ENCODE data around the gene TNFRSF21. TPM values are rescaled to one million over a fixed set of nuclear protein-coding genes. Genes with fewer than 3 reads are reported as not detected.
"Not testable (repeated sequence)": the region's sequence is repeated elsewhere in the genome, so short reads cannot be mapped to it uniquely, and the experiment has no call there.

TNFRSF21 gene
- total RNA-seq, 1 donor, result 5.2 TPM

- H3K9me3 ChIP-seq (ENCODE audit: low read depth, low read length), result no peaks in the 10 kb centered on the region
- no peaks in the 10 kb centered on the region for H3K27me3 ChIP-seq (ENCODE audit: insufficient read depth, low read length)
- no peak overlapping the region for H3K4me3 ChIP-seq (ENCODE audit: low read length)
- peaks cover 41% of the 10 kb centered on the region for H3K4me1 ChIP-seq (ENCODE audit: insufficient read depth, low read length)
Measured at GRCh38 chr6:47239546-47239945, 70.2 kb downstream of the TNFRSF21 start.

GRCh38 chr6:47238456-47238995 lies 71.2 kb downstream of the TNFRSF21 start:
- Histone ChIP-seq H3K9me3 (ENCODE audit: low read depth, low read length) (no peaks in the 10 kb centered on the region), H3K27me3 (ENCODE audit: insufficient read depth, low read length) (no peaks in the 10 kb centered on the region), H3K4me1 (ENCODE audit: insufficient read depth, low read length) (peaks cover 39% of the 10 kb centered on the region), H3K4me3 (ENCODE audit: low read length) (no peak overlapping the region)

GRCh38 chr6:47237196-47237595 lies 72.5 kb downstream of the TNFRSF21 start:
- no peak overlapping the region for H3K4me3 ChIP-seq (ENCODE audit: low read length)
- H3K4me1 ChIP-seq (ENCODE audit: insufficient read depth, low read length), result peaks cover 26% of the 10 kb centered on the region

GRCh38 chr6:47235964-47236760 lies 73.5 kb downstream of the TNFRSF21 start:
- peaks cover 20% of the 10 kb centered on the region for H3K4me1 ChIP-seq (ENCODE audit: insufficient read depth, low read length)
- H3K27me3 ChIP-seq (ENCODE audit: insufficient read depth, low read length), result no peaks in the 10 kb centered on the region

More at GRCh38 chr6:47237196-47237595, 72.5 kb downstream of the TNFRSF21 start:
- Histone ChIP-seq H3K27me3 (ENCODE audit: insufficient read depth, low read length) (no peaks in the 10 kb centered on the region), H3K9me3 (ENCODE audit: low read depth, low read length) (no peaks in the 10 kb centered on the region)

GRCh38 chr6:47235421-47235820 lies 74.3 kb downstream of the TNFRSF21 start:
- Histone ChIP-seq H3K4me3 (ENCODE audit: low read length) (no peak overlapping the region), H3K27me3 (ENCODE audit: insufficient read depth, low read length) (no peaks in the 10 kb centered on the region), H3K4me1 (ENCODE audit: insufficient read depth, low read length) (peaks cover 27% of the 10 kb centered on the region), H3K9me3 (ENCODE audit: low read depth, low read length) (no peaks in the 10 kb centered on the region)

More at GRCh38 chr6:47235964-47236760, 73.5 kb downstream of the TNFRSF21 start:
- Histone ChIP-seq H3K4me3 (ENCODE audit: low read length) (no peak overlapping the region), H3K9me3 (ENCODE audit: low read depth, low read length) (no peaks in the 10 kb centered on the region)

GRCh38 chr6:47234266-47234933 lies 75.3 kb downstream of the TNFRSF21 start:
- Histone ChIP-seq H3K9me3 (ENCODE audit: low read depth, low read length) (no peaks in the 10 kb centered on the region), H3K4me3 (ENCODE audit: low read length) (no peak overlapping the region), H3K4me1 (ENCODE audit: insufficient read depth, low read length) (peaks cover 28% of the 10 kb centered on the region), H3K27me3 (ENCODE audit: insufficient read depth, low read length) (no peaks in the 10 kb centered on the region)

GRCh38 chr6:47231151-47231550 lies 78.6 kb downstream of the TNFRSF21 start:
- Histone ChIP-seq H3K27me3 (ENCODE audit: insufficient read depth, low read length) (no peaks in the 10 kb centered on the region), H3K4me1 (ENCODE audit: insufficient read depth, low read length) (peaks cover 21% of the 10 kb centered on the region), H3K4me3 (ENCODE audit: low read length) (no peak overlapping the region), H3K9me3 (ENCODE audit: low read depth, low read length) (no peaks in the 10 kb centered on the region)

- no peaks in the 10 kb centered on the region for H3K9me3 ChIP-seq (ENCODE audit: low read depth, low read length)
- peaks cover 15% of the 10 kb centered on the region for H3K4me1 ChIP-seq (ENCODE audit: insufficient read depth, low read length)
- H3K4me3 ChIP-seq (ENCODE audit: low read length), result no peak overlapping the region
- no peaks in the 10 kb centered on the region for H3K27me3 ChIP-seq (ENCODE audit: insufficient read depth, low read length)
Measured at GRCh38 chr6:47230579-47230978, 79.1 kb downstream of the TNFRSF21 start.

- Histone ChIP-seq H3K9me3 (ENCODE audit: low read depth, low read length) (no peaks in the 10 kb centered on the region), H3K4me3 (ENCODE audit: low read length) (no peak overlapping the region), H3K27me3 (ENCODE audit: insufficient read depth, low read length) (no peaks in the 10 kb centered on the region), H3K4me1 (ENCODE audit: insufficient read depth, low read length) (peaks cover 9% of the 10 kb centered on the region)
Measured at GRCh38 chr6:47229255-47229654, 80.5 kb downstream of the TNFRSF21 start.

GRCh38 chr6:47228093-47228492 lies 81.6 kb downstream of the TNFRSF21 start:
- not testable (repeated sequence) for H3K4me1 ChIP-seq (ENCODE audit: insufficient read depth, low read length); H3K4me3 ChIP-seq (ENCODE audit: low read length); H3K27me3 ChIP-seq (ENCODE audit: insufficient read depth, low read length); H3K9me3 ChIP-seq (ENCODE audit: low read depth, low read length)

GRCh38 chr6:47223251-47223650 lies 86.5 kb downstream of the TNFRSF21 start:
- not testable (repeated sequence) for H3K4me3 ChIP-seq (ENCODE audit: low read length); H3K4me1 ChIP-seq (ENCODE audit: insufficient read depth, low read length); H3K27me3 ChIP-seq (ENCODE audit: insufficient read depth, low read length); H3K9me3 ChIP-seq (ENCODE audit: low read depth, low read length)

- Histone ChIP-seq H3K4me3 (ENCODE audit: low read length) (no peak overlapping the region), H3K4me1 (ENCODE audit: insufficient read depth, low read length) (no peaks in the 10 kb centered on the region), H3K9me3 (ENCODE audit: low read depth, low read length) (no peaks in the 10 kb centered on the region), H3K27me3 (ENCODE audit: insufficient read depth, low read length) (no peaks in the 10 kb centered on the region)
Measured at GRCh38 chr6:47221565-47221964, 88.1 kb downstream of the TNFRSF21 start.

GRCh38 chr6:47209632-47210031 lies 100.1 kb downstream of the TNFRSF21 start:
- Histone ChIP-seq H3K4me1 (ENCODE audit: insufficient read depth, low read length) (no peaks in the 10 kb centered on the region), H3K9me3 (ENCODE audit: low read depth, low read length) (no peaks in the 10 kb centered on the region)

GRCh38 chr6:47207261-47207660 lies 102.4 kb downstream of the TNFRSF21 start:
- no peaks in the 10 kb centered on the region for H3K9me3 ChIP-seq (ENCODE audit: low read depth, low read length)
- no peak overlapping the region for H3K4me3 ChIP-seq (ENCODE audit: low read length)
- no peaks in the 10 kb centered on the region for H3K27me3 ChIP-seq (ENCODE audit: insufficient read depth, low read length)
- no peaks in the 10 kb centered on the region for H3K4me1 ChIP-seq (ENCODE audit: insufficient read depth, low read length)

More at GRCh38 chr6:47209632-47210031, 100.1 kb downstream of the TNFRSF21 start:
- no peaks in the 10 kb centered on the region for H3K27me3 ChIP-seq (ENCODE audit: insufficient read depth, low read length)
- no peak overlapping the region for H3K4me3 ChIP-seq (ENCODE audit: low read length)

- Histone ChIP-seq H3K27me3 (ENCODE audit: insufficient read depth, low read length) (no peaks in the 10 kb centered on the region), H3K9me3 (ENCODE audit: low read depth, low read length) (no peaks in the 10 kb centered on the region), H3K4me1 (ENCODE audit: insufficient read depth, low read length) (no peaks in the 10 kb centered on the region), H3K4me3 (ENCODE audit: low read length) (no peak overlapping the region)
Measured at GRCh38 chr6:47206626-47207025, 103.1 kb downstream of the TNFRSF21 start.

Data from mononuclear cell (primary cell).